HEK293 (cell line): ENCODE results near the gene VSTM2B.

Source experiments
- REST ChIP-seq: fragments of 450-650 bp; formaldehyde crosslinking; IDR thresholded peaks from 2 replicates; pipeline ENCODE4 v1.5.1; 2016; ENCODE audit warnings: missing biosample characterization, missing genetic modification characterization
- ZBTB49 ChIP-seq: fragments of 450-650 bp; formaldehyde crosslinking; IDR thresholded peaks from 2 replicates; pipeline ENCODE4 v1.5.1; 2016; ENCODE audit warnings: missing biosample characterization, missing genetic modification characterization, low read depth
- ZNF133 ChIP-seq: fragments of 450-650 bp; formaldehyde crosslinking; IDR thresholded peaks from 2 replicates; pipeline ENCODE4 v1.5.1; 2016; ENCODE audit warnings: missing biosample characterization, missing genetic modification characterization
- ZNF138 ChIP-seq: fragments of 450-650 bp; formaldehyde crosslinking; IDR thresholded peaks from 2 replicates; pipeline ENCODE4 v1.5.1; 2016; ENCODE audit warnings: missing biosample characterization, missing genetic modification characterization, borderline replicate concordance
- ZNF174 ChIP-seq: fragments of 450-650 bp; formaldehyde crosslinking; IDR thresholded peaks from 2 replicates; pipeline ENCODE4 v1.5.0; 2017; ENCODE audit warnings: missing biosample characterization, mild to moderate bottlenecking, missing genetic modification characterization
- ZNF19 ChIP-seq: fragments of 450-650 bp; formaldehyde crosslinking; IDR thresholded peaks from 2 replicates; pipeline ENCODE4; 2016; ENCODE audit warnings: missing biosample characterization, missing genetic modification characterization, low read depth
- ZNF311 ChIP-seq: fragments of 450-650 bp; formaldehyde crosslinking; IDR thresholded peaks from 2 replicates; pipeline ENCODE4 v1.5.1; 2017; ENCODE audit warnings: missing biosample characterization, missing genetic modification characterization, borderline replicate concordance
- ZNF366 ChIP-seq: fragments of 450-650 bp; formaldehyde crosslinking; conservative IDR thresholded peaks from 2 replicates; pipeline ENCODE4 v1.5.1; 2016; ENCODE audit warnings: missing biosample characterization, missing genetic modification characterization
- ZNF416 ChIP-seq: fragments of 450-650 bp; formaldehyde crosslinking; IDR thresholded peaks from 2 replicates; pipeline ENCODE4 v1.5.1; 2016; ENCODE audit warnings: missing biosample characterization, missing genetic modification characterization
- ZNF426 ChIP-seq: fragments of 450-650 bp; formaldehyde crosslinking; IDR thresholded peaks from 2 replicates; pipeline ENCODE4 v1.5.1; 2017; ENCODE audit warnings: missing biosample characterization, missing genetic modification characterization, mild to moderate bottlenecking, inconsistent platforms, moderate library complexity
- ZNF513 ChIP-seq: fragments of 450-650 bp; IDR thresholded peaks from 2 replicates; pipeline ENCODE4 v1.5.1; 2018; ENCODE audit warnings: missing biosample characterization, missing genetic modification characterization
- ZNF530 ChIP-seq: fragments of 450-650 bp; formaldehyde crosslinking; IDR thresholded peaks from 2 replicates; pipeline ENCODE4 v1.5.1; 2016; ENCODE audit warnings: low read depth, missing biosample characterization, missing genetic modification characterization
- ZNF658 ChIP-seq: fragments of 450-650 bp; formaldehyde crosslinking; IDR thresholded peaks from 2 replicates; pipeline ENCODE4; 2016; ENCODE audit warnings: missing biosample characterization, missing genetic modification characterization
- ZNF777 ChIP-seq: fragments of 450-650 bp; formaldehyde crosslinking; IDR thresholded peaks from 2 replicates; pipeline ENCODE4 v1.5.1; 2017; ENCODE audit warnings: missing biosample characterization, missing genetic modification characterization, borderline replicate concordance
- ZNF785 ChIP-seq: fragments of 450-650 bp; formaldehyde crosslinking; IDR thresholded peaks from 2 replicates; pipeline ENCODE4 v1.5.1; 2016; ENCODE audit warnings: missing biosample characterization, missing genetic modification characterization
- ZSCAN4 ChIP-seq: fragments of 450-650 bp; formaldehyde crosslinking; IDR thresholded peaks from 2 replicates; pipeline ENCODE4 v1.5.1; 2017; ENCODE audit warnings: missing biosample characterization, missing genetic modification characterization
- TF ChIP-seq, protein P1 (sequence below): fragments of 450-650 bp; formaldehyde crosslinking; IDR thresholded peaks from 2 replicates; pipeline ENCODE4 v1.5.1; 2016; ENCODE audit warnings: missing biosample characterization, missing genetic modification characterization, borderline replicate concordance
- TF ChIP-seq, protein P2 (sequence below): fragments of 450-650 bp; formaldehyde crosslinking; IDR thresholded peaks from 2 replicates; pipeline ENCODE4 v1.5.1; 2016; ENCODE audit warnings: missing biosample characterization, missing genetic modification characterization

Gene VSTM2B

GRCh38 chr19:29526730-29527499 is 1.1 kb downstream of the VSTM2B start (continued):
- TF ChIP-seq REST (tag by site-specific recombination) = no peak
- no peak for TF ChIP-seq ZNF530 (tag by site-specific recombination)
- TF ChIP-seq ZNF426 (tag by site-specific recombination) = no peak
- no peak for TF ChIP-seq ZNF416 (tag by site-specific recombination)
- TF ChIP-seq ZBTB49 (tag by site-specific recombination) = no peak
- TF ChIP-seq ZNF138 (tag by site-specific recombination) = no peak
- TF ChIP-seq ZNF777 (tag by site-specific recombination) = no peak; the same call in 1 of the 2 replicates
- no peak for TF ChIP-seq ZNF19
- TF ChIP-seq, protein P1, sequence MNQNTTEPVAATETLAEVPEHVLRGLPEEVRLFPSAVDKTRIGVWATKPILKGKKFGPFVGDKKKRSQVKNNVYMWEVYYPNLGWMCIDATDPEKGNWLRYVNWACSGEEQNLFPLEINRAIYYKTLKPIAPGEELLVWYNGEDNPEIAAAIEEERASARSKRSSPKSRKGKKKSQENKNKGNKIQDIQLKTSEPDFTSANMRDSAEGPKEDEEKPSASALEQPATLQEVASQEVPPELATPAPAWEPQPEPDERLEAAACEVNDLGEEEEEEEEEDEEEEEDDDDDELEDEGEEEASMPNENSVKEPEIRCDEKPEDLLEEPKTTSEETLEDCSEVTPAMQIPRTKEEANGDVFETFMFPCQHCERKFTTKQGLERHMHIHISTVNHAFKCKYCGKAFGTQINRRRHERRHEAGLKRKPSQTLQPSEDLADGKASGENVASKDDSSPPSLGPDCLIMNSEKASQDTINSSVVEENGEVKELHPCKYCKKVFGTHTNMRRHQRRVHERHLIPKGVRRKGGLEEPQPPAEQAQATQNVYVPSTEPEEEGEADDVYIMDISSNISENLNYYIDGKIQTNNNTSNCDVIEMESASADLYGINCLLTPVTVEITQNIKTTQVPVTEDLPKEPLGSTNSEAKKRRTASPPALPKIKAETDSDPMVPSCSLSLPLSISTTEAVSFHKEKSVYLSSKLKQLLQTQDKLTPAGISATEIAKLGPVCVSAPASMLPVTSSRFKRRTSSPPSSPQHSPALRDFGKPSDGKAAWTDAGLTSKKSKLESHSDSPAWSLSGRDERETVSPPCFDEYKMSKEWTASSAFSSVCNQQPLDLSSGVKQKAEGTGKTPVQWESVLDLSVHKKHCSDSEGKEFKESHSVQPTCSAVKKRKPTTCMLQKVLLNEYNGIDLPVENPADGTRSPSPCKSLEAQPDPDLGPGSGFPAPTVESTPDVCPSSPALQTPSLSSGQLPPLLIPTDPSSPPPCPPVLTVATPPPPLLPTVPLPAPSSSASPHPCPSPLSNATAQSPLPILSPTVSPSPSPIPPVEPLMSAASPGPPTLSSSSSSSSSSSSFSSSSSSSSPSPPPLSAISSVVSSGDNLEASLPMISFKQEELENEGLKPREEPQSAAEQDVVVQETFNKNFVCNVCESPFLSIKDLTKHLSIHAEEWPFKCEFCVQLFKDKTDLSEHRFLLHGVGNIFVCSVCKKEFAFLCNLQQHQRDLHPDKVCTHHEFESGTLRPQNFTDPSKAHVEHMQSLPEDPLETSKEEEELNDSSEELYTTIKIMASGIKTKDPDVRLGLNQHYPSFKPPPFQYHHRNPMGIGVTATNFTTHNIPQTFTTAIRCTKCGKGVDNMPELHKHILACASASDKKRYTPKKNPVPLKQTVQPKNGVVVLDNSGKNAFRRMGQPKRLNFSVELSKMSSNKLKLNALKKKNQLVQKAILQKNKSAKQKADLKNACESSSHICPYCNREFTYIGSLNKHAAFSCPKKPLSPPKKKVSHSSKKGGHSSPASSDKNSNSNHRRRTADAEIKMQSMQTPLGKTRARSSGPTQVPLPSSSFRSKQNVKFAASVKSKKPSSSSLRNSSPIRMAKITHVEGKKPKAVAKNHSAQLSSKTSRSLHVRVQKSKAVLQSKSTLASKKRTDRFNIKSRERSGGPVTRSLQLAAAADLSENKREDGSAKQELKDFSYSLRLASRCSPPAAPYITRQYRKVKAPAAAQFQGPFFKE (tag by site-specific recombination) = no peak
- TF ChIP-seq, protein P2, sequence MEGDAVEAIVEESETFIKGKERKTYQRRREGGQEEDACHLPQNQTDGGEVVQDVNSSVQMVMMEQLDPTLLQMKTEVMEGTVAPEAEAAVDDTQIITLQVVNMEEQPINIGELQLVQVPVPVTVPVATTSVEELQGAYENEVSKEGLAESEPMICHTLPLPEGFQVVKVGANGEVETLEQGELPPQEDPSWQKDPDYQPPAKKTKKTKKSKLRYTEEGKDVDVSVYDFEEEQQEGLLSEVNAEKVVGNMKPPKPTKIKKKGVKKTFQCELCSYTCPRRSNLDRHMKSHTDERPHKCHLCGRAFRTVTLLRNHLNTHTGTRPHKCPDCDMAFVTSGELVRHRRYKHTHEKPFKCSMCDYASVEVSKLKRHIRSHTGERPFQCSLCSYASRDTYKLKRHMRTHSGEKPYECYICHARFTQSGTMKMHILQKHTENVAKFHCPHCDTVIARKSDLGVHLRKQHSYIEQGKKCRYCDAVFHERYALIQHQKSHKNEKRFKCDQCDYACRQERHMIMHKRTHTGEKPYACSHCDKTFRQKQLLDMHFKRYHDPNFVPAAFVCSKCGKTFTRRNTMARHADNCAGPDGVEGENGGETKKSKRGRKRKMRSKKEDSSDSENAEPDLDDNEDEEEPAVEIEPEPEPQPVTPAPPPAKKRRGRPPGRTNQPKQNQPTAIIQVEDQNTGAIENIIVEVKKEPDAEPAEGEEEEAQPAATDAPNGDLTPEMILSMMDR (tag by site-specific recombination) = no peak
- no peak for TF ChIP-seq ZSCAN4 (tag by site-specific recombination)
- TF ChIP-seq ZNF513 (tag by site-specific recombination) = peak; percentile 49; the same call in 1 of the 2 replicates
- no peak for TF ChIP-seq ZNF366 (tag by site-specific recombination)
- TF ChIP-seq ZNF658 (tag by site-specific recombination) = no peak
- no peak for TF ChIP-seq ZNF311 (tag by site-specific recombination)
- TF ChIP-seq ZNF785 = peak; percentile 74; the same call in 1 of the 2 replicates
- no peak for TF ChIP-seq ZNF133
- TF ChIP-seq ZNF174 = no peak
